ENCODE measurements around the gene MPRIP.

MPRIP gene

DNA sequence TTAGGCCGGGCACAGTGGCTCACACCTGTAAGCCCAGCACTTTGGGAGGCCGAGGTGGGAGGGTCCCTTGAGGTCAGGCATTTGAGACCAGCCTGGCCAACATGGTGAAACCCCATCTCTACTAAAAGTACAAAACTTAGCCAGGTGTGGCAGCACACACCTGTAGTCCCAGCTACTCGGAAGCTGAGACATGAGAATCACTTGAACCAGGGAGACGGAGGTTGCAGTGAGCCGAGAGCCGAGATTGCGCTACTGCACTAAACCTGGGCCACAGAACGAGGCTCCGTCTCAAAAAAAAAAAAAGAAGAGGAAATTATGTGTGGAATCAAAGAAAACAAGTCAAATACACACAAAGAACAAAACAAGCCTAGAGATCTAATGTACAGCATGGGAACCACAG lies 16.1 kb upstream of the MPRIP start:
- TF ChIP-seq, protein P1, sequence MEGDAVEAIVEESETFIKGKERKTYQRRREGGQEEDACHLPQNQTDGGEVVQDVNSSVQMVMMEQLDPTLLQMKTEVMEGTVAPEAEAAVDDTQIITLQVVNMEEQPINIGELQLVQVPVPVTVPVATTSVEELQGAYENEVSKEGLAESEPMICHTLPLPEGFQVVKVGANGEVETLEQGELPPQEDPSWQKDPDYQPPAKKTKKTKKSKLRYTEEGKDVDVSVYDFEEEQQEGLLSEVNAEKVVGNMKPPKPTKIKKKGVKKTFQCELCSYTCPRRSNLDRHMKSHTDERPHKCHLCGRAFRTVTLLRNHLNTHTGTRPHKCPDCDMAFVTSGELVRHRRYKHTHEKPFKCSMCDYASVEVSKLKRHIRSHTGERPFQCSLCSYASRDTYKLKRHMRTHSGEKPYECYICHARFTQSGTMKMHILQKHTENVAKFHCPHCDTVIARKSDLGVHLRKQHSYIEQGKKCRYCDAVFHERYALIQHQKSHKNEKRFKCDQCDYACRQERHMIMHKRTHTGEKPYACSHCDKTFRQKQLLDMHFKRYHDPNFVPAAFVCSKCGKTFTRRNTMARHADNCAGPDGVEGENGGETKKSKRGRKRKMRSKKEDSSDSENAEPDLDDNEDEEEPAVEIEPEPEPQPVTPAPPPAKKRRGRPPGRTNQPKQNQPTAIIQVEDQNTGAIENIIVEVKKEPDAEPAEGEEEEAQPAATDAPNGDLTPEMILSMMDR (IDR thresholded peaks at IDR 0.05; ENCODE audit: control insufficient read depth, extremely low read depth, insufficient read depth): no peak
- H3K4me3 ChIP-seq (ENCODE audit: low read depth, low read length): no peak overlapping the region
- no peak for DNase-seq (ENCODE audit: low read depth)

DNA sequence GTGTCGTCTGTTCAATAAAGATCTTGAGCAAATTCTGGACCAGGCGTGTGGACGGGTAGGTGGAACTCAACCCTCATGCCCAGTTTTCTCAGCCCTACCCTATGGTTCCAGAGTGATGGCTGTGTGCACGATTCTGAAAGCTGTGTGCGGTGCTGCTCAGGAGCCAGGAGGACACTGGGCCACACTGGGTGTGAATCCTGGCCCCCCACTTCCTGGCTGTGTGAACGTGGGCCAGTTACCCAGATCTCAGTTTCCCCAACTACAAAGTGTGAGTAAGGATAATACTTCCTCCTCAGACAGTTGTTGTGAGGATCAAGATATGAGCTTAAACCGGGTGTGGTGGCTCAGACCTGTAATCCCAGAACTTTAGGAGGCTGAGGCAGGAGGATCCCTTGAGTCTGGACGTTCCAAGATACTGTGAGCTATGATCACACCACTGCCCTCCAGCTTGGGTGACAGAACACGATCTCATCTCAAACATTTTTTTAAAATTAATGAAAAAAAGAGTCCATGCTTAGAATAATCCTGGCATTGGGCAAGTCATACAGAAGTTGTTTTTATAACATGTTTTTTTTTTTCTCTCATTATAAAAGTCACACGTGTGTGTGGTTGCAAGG lies 14.7 kb upstream of the MPRIP start:
- TF ChIP-seq, protein P1 (IDR thresholded peaks at IDR 0.05; ENCODE audit: control insufficient read depth, extremely low read depth, insufficient read depth): no peak
- DNase-seq (ENCODE audit: low read depth): no peak
- no peak overlapping the region for H3K4me3 ChIP-seq (ENCODE audit: low read depth, low read length)

DNA sequence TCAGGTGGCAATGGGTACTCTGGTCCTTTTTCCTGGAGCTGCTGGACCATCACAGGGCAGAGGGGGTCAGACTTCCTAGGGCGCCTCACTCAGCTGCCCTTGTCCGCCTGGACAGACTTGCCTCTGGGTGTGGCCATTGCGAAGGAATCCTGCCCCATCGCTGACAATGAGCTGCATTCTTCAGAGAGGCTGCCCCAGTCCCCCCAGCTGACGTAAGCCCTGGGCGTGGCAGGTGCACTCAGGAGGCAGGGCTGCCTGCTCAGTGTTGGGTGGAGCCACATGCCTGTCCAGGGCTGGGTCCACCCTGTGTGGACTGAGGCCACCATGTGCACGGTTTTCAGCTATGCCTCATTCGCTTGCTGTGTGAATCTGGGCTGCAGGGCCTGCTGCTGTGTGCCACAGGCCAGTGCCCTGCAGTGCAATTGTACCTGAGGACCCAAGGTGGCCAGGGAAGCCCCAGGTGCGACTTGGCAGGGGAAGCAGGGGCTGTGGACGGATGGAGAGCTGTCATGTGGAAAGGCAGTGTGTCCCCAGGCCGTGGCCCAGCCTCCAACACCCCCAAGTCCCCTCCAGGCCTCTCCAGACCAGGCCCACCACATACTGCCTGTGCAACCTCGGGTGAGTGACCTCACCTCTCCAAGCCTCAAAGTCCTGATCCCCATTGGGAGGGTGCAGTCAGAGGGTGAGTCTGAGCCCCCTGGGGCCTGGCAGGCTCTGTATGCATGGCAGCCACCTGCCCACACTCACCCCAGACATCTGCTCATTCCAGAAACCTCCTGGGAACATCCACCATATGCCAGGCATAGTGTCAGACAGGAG lies 14.0 kb upstream of the MPRIP start:
- DNase-seq (ENCODE audit: low read depth): no peak
- H3K4me3 ChIP-seq (ENCODE audit: low read depth, low read length): no peak overlapping the region
- TF ChIP-seq, protein P1 (IDR thresholded peaks at IDR 0.05; ENCODE audit: control insufficient read depth, extremely low read depth, insufficient read depth): no peak

DNA sequence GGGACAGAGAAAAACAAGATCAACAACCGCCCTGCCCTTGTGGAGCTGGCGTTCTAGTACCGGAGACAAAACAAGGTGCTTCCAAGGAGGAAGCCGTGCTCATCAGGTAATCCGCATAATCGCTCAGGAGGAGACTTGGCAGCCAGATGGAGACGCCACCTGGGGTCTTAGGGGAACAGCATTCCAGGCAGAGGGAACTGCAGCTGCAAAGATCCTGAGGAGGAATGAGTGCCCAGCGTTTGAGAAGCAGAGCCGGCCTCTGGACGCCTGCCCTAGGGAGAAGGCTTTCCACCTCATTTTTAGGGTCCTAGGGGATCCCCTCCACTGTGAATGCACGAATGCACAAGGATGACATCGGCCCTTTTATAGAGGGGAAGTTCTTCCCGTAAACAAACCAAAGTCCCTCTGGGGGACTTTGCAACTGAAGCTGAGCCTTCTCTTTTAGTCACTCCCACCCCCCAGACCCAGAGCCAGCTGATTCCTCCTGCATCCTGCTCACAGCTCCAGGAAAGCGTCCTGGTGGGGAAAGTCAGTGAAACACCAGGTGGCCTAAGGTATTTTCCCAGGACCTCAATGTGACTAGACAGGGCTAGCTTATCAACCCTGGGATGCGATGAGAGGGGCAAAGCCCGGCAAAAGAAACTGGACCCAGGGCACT lies 13.2 kb upstream of the MPRIP start:
- DNase-seq (ENCODE audit: low read depth): no peak
- no peak overlapping the region for H3K4me3 ChIP-seq (ENCODE audit: low read depth, low read length)
- TF ChIP-seq, protein P1 (IDR thresholded peaks at IDR 0.05; ENCODE audit: control insufficient read depth, extremely low read depth, insufficient read depth): no peak

DNA sequence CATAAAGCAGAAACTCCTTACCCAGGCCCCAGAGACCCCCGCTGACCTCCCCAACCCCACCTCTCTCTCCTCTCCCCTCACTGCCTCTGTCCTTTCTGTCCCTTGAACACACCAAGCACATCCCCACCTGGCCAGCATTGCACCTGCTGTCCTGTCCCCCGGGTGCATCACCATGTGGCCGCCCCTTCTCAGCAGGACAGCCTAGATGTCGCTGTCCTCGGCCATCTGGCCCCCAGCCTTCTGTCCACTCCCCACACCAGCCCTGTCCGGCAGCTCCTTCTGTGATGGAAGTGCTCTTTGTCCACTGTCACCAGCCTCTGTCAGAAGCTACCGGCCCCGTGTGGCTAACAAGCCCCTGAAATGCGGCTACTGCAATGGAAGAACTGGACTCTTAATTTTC lies 12.3 kb upstream of the MPRIP start:
- no peak overlapping the region for H3K4me3 ChIP-seq (ENCODE audit: low read depth, low read length)
- TF ChIP-seq, protein P1 (IDR thresholded peaks at IDR 0.05; ENCODE audit: control insufficient read depth, extremely low read depth, insufficient read depth): no peak
- no peak for DNase-seq (ENCODE audit: low read depth)

DNA sequence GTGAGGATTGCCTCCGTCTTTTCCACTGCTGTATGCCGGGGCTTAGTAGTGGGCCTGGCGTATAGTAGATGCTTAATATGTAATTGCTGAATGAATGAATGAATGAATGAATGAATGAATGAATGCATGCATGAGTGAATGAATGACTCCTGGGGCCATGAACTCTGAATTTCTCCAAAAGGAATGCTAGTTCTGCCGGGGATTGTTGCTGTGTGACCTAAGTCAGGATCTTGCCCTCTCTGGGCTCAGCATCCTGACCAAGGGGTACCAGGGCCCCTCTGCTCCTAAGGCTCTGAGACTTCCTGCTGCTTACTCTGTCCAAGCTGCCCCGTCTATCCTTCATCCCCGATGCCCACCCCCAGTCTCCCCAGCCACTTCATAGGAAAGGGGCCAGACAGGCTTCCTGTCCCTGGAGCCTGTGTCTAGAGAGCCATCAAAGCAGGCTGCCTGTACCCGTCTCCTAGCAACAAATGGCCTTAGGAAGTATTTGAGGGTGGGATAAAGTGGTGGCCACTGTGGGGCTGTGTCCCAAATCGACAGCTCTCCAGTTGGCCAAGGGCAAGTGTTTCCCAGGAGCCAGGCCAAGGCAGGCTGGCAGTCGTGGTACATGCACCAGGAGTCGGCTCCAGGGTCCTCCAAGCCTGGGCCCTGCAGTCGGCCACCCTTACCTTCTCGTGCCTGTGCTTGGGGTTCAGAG lies 11.6 kb upstream of the MPRIP start:
- TF ChIP-seq, protein P1 (IDR thresholded peaks at IDR 0.05; ENCODE audit: control insufficient read depth, extremely low read depth, insufficient read depth): no peak
- no peak overlapping the region for H3K4me3 ChIP-seq (ENCODE audit: low read depth, low read length)
- no peak for DNase-seq (ENCODE audit: low read depth)

All from LNCaP clone FGC (cell line).